Esophagus squamous epithelium (tissue), 5 donors: ENCODE results near the gene ITSN2. TPM values are rescaled to one million over a fixed set of nuclear protein-coding genes. Genes with fewer than 3 reads are reported as not detected.
A peak's percentile ranks its signal among the peaks of the same experiment; 100 is the strongest.

Experiments used
- DNase-seq: peaks from one replicate; lab custom pipeline; 2025; lab: John Stamatoyannopoulos, UW
- H3K27ac ChIP-seq, 4 donors: fragments of 200-600 bp; sonication (generic); one replicate each; pipeline ENCODE4 v1.5.1; 2016 to 2019; ENCODE audit warnings: mild to moderate bottlenecking in 1 of 4
- H3K27me3 ChIP-seq, 4 donors: fragments of 200-600 bp; sonication (generic); 1 replicate in 3 of 4; 2 replicates in 1 of 4; pipeline versions ENCODE4 v1.5.1 to v1.6.0; 2017 to 2021; ENCODE audit warnings: antibody characterized with exemption in 1 of 4
- H3K36me3 ChIP-seq, 3 donors: fragments of 200-600 bp; sonication (generic); one replicate each; pipeline ENCODE4 v1.5.1; 2016 to 2019
- H3K4me1 ChIP-seq, 3 donors: fragments of 200-600 bp; sonication (generic); one replicate each; pipeline ENCODE4 v1.5.1; 2017 to 2019
- H3K4me3 ChIP-seq, 4 donors: fragments of 200-600 bp; sonication (generic); 1 replicate in 3 of 4; 2 replicates in 1 of 4; pipeline ENCODE4 v1.5.1; 2016 to 2019; ENCODE audit warnings: mild to moderate bottlenecking in 2 of 4, moderate library complexity in 1 of 4
- H3K9me3 ChIP-seq, 3 donors: fragments of 200-600 bp; sonication (generic); one replicate each; pipeline ENCODE4 v1.5.1; 2016 to 2019
- CTCF ChIP-seq, 6 experiments: fragments of 450-650 bp in 4 of 6; fragments of 200-600 bp in 2 of 6; sonication (generic) in 2 of 6; IDR thresholded peaks; one replicate each; pipeline ENCODE4 v1.5.1; 2016 to 2019; ENCODE audit warnings: antibody characterized with exemption in 6 of 6, mild to moderate bottlenecking in 4 of 6, moderate library complexity in 4 of 6
- POLR2A ChIP-seq, 4 donors: fragments of 450-650 bp; IDR thresholded peaks; one replicate each; pipeline ENCODE4 v1.6.1; 2017; ENCODE audit warnings: antibody characterized with exemption in 4 of 4, mild to moderate bottlenecking in 4 of 4, moderate library complexity in 3 of 4
- WGBS, 2 donors: methylation state at CpG; one replicate each; pipeline ENCODE4 v1.1.5; 2018; 5-methylcytosine and 5-hydroxymethylcytosine counted together
- intact Hi-C: fragments of 100-400 bp; cut with DNase I; formaldehyde crosslinking; loops from one replicate; pipeline ENCODE4 v1.15.0; 2022
- total RNA-seq, 4 donors: library from RNA; depleted of rRNA; stranded (reverse); fragments of >200 nt; gene quantifications; one replicate each; pipeline ENCODE4 v1.1.0, GENCODE V29; 2016
- donor health status: DM: yes; HTN: yes; CAD: no.

ITSN2 gene
- total RNA-seq, 4 donors from 2014 or later, result 58.3 to 98.0 (median 65.3) TPM

- no peak for DNase-seq
- H3K27me3 ChIP-seq, result no peaks in the 10 kb centered on the region
- H3K9me3 ChIP-seq, result no peaks in the 10 kb centered on the region
- H3K27ac ChIP-seq, result no peak overlapping the region
- WGBS, 2 donors, result 48 to 68% methylated on average over 1 of the region's 1 CpG
- TF ChIP-seq POLR2A (IDR thresholded peaks at IDR 0.05) (no peak), CTCF (IDR thresholded peaks at IDR 0.05) (peak in 3 of 6 experiments; percentile 8 to 32 (median 11))
- H3K4me3 ChIP-seq, result no peak overlapping the region
- H3K4me1 ChIP-seq, result no peaks in the 10 kb centered on the region
- peaks cover 0 to 23% (median 0%) of the 10 kb centered on the region in 3 donors for H3K36me3 ChIP-seq
- intact Hi-C loops, result no loop called here
These were observed 131.9 kb downstream of the ITSN2 start for GRCh38 chr2:24228470-24228869.

GRCh38 chr2:24225499-24226242, 134.7 kb downstream of the ITSN2 start:
- DNase-seq, result no peak
- Histone ChIP-seq H3K4me1 (no peaks in the 10 kb centered on the region), H3K9me3 (no peaks in the 10 kb centered on the region), H3K36me3 (peaks cover 0 to 27% (median 0%) of the 10 kb centered on the region in 3 donors), H3K27ac (no peak overlapping the region), H3K4me3 (no peak overlapping the region), H3K27me3 (no peaks in the 10 kb centered on the region)
- TF ChIP-seq POLR2A (IDR thresholded peaks at IDR 0.05) (no peak), CTCF (IDR thresholded peaks at IDR 0.05) (no peak)
- intact Hi-C loops, result no loop called here
- WGBS, 2 donors, result 91 to 94% methylated on average over 9 of the region's 9 CpGs

GRCh38 chr2:24222946-24223345, 137.4 kb downstream of the ITSN2 start:
- intact Hi-C loops, result no loop called here
- peaks cover 0 to 53% (median 0%) of the 10 kb centered on the region in 3 donors for H3K36me3 ChIP-seq

GRCh38 chr2:24221343-24222050, 138.8 kb downstream of the ITSN2 start:
- no peaks in the 10 kb centered on the region for H3K27me3 ChIP-seq
- DNase-seq, result no peak
- H3K4me3 ChIP-seq, result no peak overlapping the region
- H3K27ac ChIP-seq, result no peak overlapping the region
- 82 to 93% methylated on average over 5 to 6 of the region's 6 CpGs for WGBS, 2 donors
- no peaks in the 10 kb centered on the region for H3K4me1 ChIP-seq
- TF ChIP-seq POLR2A (IDR thresholded peaks at IDR 0.05), result no peak
- H3K36me3 ChIP-seq, result peaks cover 0 to 65% (median 4%) of the 10 kb centered on the region in 3 donors
- intact Hi-C loops, result no loop called here
- no peaks in the 10 kb centered on the region for H3K9me3 ChIP-seq

More at GRCh38 chr2:24222946-24223345, 137.4 kb downstream of the ITSN2 start:
- Histone ChIP-seq H3K4me1 (no peaks in the 10 kb centered on the region), H3K27ac (no peak overlapping the region), H3K27me3 (no peaks in the 10 kb centered on the region), H3K4me3 (no peak overlapping the region), H3K9me3 (no peaks in the 10 kb centered on the region)
- 70 to 80% methylated on average over 4 to 6 of the region's 6 CpGs for WGBS, 2 donors
- TF ChIP-seq POLR2A (IDR thresholded peaks at IDR 0.05), result no peak
- TF ChIP-seq CTCF (IDR thresholded peaks at IDR 0.05), result no peak
- DNase-seq, result no peak

GRCh38 chr2:24220554-24221291, 139.6 kb downstream of the ITSN2 start:
- H3K4me3 ChIP-seq, result no peak overlapping the region
- no peak for TF ChIP-seq CTCF (IDR thresholded peaks at IDR 0.05)
- H3K27ac ChIP-seq, result no peak overlapping the region
- 88 to 93% methylated on average over 15 to 20 of the region's 20 CpGs for WGBS, 2 donors
- H3K27me3 ChIP-seq, result no peaks in the 10 kb centered on the region
- DNase-seq, result no peak
- intact Hi-C loops, result no loop called here
- no peaks in the 10 kb centered on the region for H3K4me1 ChIP-seq
- H3K36me3 ChIP-seq, result peaks cover 0 to 65% (median 11%) of the 10 kb centered on the region in 3 donors
- no peaks in the 10 kb centered on the region for H3K9me3 ChIP-seq
